GM23248 (cell line): Measurements from ENCODE around the gene FBXW8.

Experiments used
- EZH2 ChIP-seq: fragments of 200-600 bp; sonication (generic); IDR thresholded peaks from 2 replicates; pipeline ENCODE4 v1.6.1; 2018; ENCODE audit warnings: antibody characterized with exemption, mild to moderate bottlenecking; ENCODE audit not compliant: insufficient read depth, poor library complexity, severe bottlenecking
- EZH2phosphoT487 ChIP-seq: fragments of 200-600 bp; sonication (generic); IDR thresholded peaks from 2 replicates; pipeline ENCODE4 v1.6.1; 2018; ENCODE audit warnings: antibody characterized with exemption, moderate library complexity, mild to moderate bottlenecking, low read depth; ENCODE audit not compliant: insufficient read depth

GRCh38 chr12:117031843-117032592 is 121.3 kb downstream of the FBXW8 start:
- TF ChIP-seq EZH2phosphoT487: no peak
- TF ChIP-seq EZH2: no peak
